Subcutaneous adipose tissue (tissue), 4 donors: ENCODE data around the gene MGP. TPM values are rescaled to one million over a fixed set of nuclear protein-coding genes. Genes with fewer than 3 reads are reported as not detected.

Source experiments
- total RNA-seq, 4 donors: library from RNA; depleted of rRNA; stranded (reverse); fragments of >200 nt; gene quantifications; one replicate each; pipeline ENCODE4 v1.1.0, GENCODE V29; 2016
- TF ChIP-seq, protein P1 (sequence below): fragments of 450-650 bp; IDR thresholded peaks from one replicate; pipeline ENCODE4 v1.5.1; 2016; ENCODE audit warnings: low read depth, mild to moderate bottlenecking, control low read depth, antibody characterized with exemption, moderate library complexity

The MGP gene
- total RNA-seq, 4 donors from 2014 or later, result 192 to 366 (median 221) TPM

GRCh38 chr12:14846876-14847580 lies 38.6 kb downstream of the MGP start:
- TF ChIP-seq, protein P1, sequence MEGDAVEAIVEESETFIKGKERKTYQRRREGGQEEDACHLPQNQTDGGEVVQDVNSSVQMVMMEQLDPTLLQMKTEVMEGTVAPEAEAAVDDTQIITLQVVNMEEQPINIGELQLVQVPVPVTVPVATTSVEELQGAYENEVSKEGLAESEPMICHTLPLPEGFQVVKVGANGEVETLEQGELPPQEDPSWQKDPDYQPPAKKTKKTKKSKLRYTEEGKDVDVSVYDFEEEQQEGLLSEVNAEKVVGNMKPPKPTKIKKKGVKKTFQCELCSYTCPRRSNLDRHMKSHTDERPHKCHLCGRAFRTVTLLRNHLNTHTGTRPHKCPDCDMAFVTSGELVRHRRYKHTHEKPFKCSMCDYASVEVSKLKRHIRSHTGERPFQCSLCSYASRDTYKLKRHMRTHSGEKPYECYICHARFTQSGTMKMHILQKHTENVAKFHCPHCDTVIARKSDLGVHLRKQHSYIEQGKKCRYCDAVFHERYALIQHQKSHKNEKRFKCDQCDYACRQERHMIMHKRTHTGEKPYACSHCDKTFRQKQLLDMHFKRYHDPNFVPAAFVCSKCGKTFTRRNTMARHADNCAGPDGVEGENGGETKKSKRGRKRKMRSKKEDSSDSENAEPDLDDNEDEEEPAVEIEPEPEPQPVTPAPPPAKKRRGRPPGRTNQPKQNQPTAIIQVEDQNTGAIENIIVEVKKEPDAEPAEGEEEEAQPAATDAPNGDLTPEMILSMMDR, result no peak

DNA sequence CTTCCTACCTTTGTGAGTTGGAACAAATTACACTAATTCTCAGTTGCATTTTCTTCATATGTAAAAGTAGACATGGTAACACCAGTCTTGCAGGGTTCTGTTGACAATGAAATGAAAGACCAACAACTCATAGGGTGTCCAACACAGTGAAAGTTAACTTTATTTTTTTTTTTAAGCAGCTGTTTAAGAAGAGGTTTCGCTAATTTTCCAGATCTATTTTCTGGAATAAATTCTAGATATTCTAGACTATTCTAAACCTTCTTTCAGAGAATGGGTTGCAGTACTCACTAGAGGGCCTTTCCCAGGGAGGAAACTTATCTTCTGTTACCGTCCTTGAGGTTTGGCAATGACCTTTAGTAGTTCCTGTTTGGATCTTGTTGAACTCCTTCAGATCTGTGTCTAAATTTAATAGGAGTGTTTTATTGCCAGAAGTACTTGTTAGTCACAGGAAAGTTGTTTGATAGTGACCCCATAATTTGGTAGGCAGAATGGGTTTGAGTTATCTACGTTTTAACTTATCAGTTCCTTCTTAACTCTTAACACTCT lies 39.5 kb downstream of the MGP start:
- TF ChIP-seq, protein P1, result no peak

GRCh38 chr12:14845350-14845750 lies 40.3 kb downstream of the MGP start:
- TF ChIP-seq, protein P1, result no peak

GRCh38 chr12:14844401-14844800 lies 41.3 kb downstream of the MGP start:
- TF ChIP-seq, protein P1, result no peak

GRCh38 chr12:14843425-14843887 lies 42.2 kb downstream of the MGP start, which contains the start of gene ART4:
Gene ART4 (minus strand): TSS chr12:14843526. CDS start chr12:14843113, 413 bp downstream.
- TF ChIP-seq, protein P1, result no peak

GRCh38 chr12:14842315-14842714 lies 43.3 kb downstream of the MGP start:
- TF ChIP-seq, protein P1, result no peak

GRCh38 chr12:14841761-14842160 lies 43.9 kb downstream of the MGP start:
- TF ChIP-seq, protein P1, result no peak
